BJ (cell line): ENCODE results near the gene HDDC3. TPM values are rescaled to one million over a fixed set of nuclear protein-coding genes. Genes with fewer than 3 reads are reported as not detected.
A peak's percentile ranks its signal among the peaks of the same experiment; 100 is the strongest.

ENCODE experiments used
- CTCF ChIA-PET: fragments of 350-600 bp; formaldehyde crosslinking; extraction: SDS; loops from one replicate; lab custom pipeline; 2021; ENCODE audit warnings: antibody characterized with exemption, inconsistent platforms; lab: Yijun Ruan, JAX
- POLR2A ChIA-PET: fragments of 300-600 bp; sonication (Branson Sonifier 250); formaldehyde crosslinking; extraction: SDS; loops from one replicate; lab custom pipeline; 2021; ENCODE audit warnings: antibody characterized with exemption; lab: Charles Lee
- DNase-seq: peaks from one replicate; pipeline ENCODE4 v3.0.0-alpha.2; 2011; ENCODE audit warnings: low read depth
- H3K27me3 ChIP-seq: 2 replicates; pipeline ENCODE4 v1.6.0; 2011; ENCODE audit warnings: low read length; ENCODE audit not compliant: control insufficient read depth, insufficient read depth
- H3K36me3 ChIP-seq: 2 replicates; pipeline ENCODE4 v1.5.1; 2011; ENCODE audit warnings: low read length; ENCODE audit not compliant: control insufficient read depth, insufficient read depth
- H3K4me3 ChIP-seq: 2 replicates; pipeline ENCODE4 v1.5.1; 2011; ENCODE audit warnings: low read depth, mild to moderate bottlenecking, control low read depth, low read length
- polyA plus RNA-seq: library from polyadenylated mRNA; depleted of rRNA; stranded (reverse); fragments of >200 nt; gene quantifications from 2 replicates; pipeline ENCODE4 v1.2.3, GENCODE V29; 2011
- TF ChIP-seq, protein P1 (sequence below): IDR thresholded peaks from 2 replicates; pipeline ENCODE4 v1.5.1; 2011; ENCODE audit warnings: low read depth, mild to moderate bottlenecking, control low read depth, inconsistent platforms, low read length, moderate library complexity; ENCODE audit not compliant: insufficient read depth

Gene HDDC3
- polyA plus RNA-seq, 1 experiment: 12.3 TPM

DNA sequence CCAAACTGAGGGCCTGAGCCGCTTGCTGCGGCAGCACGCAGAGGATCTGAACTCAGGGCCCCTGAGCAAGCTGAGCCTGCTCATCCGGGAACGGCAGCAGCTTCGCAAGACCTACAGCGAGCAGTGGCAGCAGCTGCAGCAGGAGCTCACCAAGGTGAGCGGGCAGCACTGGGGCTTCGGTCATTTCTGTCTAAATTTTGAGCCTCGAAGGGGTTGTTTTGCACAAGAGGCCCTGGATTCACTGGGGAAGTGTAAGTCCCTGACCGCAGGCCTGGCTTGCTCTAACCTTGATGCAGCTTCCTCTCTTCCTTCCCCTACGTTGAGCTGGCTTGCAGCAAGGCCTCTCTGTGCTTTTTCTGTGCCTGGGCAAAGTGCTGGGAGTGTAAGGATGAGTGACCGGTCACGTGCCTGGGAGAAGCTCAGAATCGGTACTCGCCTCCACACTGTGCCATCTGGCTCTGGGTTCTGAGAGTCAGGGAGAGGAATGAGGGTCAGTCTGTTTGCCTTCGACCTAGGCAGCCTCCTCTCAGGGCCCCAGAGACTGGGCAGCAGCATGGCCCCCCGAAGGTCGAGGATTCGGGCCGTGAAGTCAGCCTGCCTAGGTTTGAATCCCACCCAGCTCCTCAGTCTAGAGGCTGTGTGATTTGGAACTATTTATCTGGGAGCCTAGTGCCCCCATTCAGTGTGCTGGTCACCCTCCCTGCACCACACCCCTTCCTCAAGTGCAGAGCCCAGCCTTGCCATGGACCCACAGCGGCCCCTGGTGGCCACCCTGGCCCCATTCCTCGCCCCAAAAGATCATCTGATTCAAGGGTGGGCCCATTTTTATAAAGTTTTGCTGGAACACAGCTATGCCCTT is 46.7 kb downstream of the HDDC3 start:
- POLR2A ChIA-PET: interaction anchor here (0.6 kb wide), 1 partner anchor 174 kb away, joined by 7 read pairs; no protein-coding TSS in a partner anchor
- TF ChIP-seq, protein P1, sequence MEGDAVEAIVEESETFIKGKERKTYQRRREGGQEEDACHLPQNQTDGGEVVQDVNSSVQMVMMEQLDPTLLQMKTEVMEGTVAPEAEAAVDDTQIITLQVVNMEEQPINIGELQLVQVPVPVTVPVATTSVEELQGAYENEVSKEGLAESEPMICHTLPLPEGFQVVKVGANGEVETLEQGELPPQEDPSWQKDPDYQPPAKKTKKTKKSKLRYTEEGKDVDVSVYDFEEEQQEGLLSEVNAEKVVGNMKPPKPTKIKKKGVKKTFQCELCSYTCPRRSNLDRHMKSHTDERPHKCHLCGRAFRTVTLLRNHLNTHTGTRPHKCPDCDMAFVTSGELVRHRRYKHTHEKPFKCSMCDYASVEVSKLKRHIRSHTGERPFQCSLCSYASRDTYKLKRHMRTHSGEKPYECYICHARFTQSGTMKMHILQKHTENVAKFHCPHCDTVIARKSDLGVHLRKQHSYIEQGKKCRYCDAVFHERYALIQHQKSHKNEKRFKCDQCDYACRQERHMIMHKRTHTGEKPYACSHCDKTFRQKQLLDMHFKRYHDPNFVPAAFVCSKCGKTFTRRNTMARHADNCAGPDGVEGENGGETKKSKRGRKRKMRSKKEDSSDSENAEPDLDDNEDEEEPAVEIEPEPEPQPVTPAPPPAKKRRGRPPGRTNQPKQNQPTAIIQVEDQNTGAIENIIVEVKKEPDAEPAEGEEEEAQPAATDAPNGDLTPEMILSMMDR: peak; percentile 99
- Histone ChIP-seq H3K27me3 (no peaks in the 10 kb centered on the region), H3K36me3 (peaks cover 20% of the 10 kb centered on the region), H3K4me3 (no peak overlapping the region)
- DNase-seq: no peak
- CTCF ChIA-PET: interaction anchor here (0.6 to 4.2 kb wide), 55 partner anchors 10 to 1033 kb away, joined by 3 to 73 read pairs (median 4); partner anchors contain the start of genes BLM, HDDC3 and UNC45A

DNA sequence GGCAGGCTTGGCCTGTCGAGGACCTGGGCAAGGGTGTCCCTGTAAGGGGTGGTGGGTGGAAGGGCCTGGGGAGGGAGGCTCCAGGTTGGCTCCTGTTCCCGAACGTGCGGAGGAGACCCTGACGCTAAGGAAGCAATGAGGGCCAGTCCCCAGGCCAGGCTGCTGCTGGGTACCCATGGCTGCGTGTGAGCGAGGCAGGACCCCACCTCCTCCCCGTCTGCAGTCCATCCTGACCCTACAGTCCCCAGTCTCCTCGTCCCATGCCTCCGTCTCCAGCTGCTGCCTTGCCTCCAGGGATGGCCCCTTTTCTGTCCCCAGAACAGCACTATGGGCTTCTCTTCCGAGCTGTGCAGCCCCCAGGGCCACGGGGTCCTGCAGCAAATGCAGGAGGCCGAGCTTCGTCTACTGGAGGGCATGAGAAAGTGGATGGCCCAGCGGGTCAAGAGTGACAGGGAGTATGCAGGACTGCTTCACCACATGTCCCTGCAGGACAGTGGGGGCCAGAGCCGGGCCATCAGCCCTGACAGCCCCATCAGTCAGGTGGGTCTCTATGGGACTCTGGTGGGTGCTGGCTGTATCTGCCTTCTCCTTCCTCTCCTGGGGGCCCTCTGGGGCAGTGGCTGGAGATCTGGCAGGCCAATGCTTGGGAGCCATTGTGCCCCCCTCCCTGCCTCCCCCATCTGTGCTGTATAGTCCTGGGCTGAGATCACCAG is 47.5 kb downstream of the HDDC3 start:
- Histone ChIP-seq H3K36me3 (peaks cover 24% of the 10 kb centered on the region), H3K27me3 (no peaks in the 10 kb centered on the region), H3K4me3 (peak overlapping the region; percentile 58)
- CTCF ChIA-PET: interaction anchor here (0.7 to 4.2 kb wide), 29 partner anchors 11 to 591 kb away, joined by 3 to 73 read pairs (median 6); partner anchors contain the start of genes HDDC3 and UNC45A
- TF ChIP-seq, protein P1: no peak
- POLR2A ChIA-PET: interaction anchor here (0.6 kb wide), 1 partner anchor 173 kb away, joined by 7 read pairs; no protein-coding TSS in a partner anchor
- DNase-seq: no peak

DNA sequence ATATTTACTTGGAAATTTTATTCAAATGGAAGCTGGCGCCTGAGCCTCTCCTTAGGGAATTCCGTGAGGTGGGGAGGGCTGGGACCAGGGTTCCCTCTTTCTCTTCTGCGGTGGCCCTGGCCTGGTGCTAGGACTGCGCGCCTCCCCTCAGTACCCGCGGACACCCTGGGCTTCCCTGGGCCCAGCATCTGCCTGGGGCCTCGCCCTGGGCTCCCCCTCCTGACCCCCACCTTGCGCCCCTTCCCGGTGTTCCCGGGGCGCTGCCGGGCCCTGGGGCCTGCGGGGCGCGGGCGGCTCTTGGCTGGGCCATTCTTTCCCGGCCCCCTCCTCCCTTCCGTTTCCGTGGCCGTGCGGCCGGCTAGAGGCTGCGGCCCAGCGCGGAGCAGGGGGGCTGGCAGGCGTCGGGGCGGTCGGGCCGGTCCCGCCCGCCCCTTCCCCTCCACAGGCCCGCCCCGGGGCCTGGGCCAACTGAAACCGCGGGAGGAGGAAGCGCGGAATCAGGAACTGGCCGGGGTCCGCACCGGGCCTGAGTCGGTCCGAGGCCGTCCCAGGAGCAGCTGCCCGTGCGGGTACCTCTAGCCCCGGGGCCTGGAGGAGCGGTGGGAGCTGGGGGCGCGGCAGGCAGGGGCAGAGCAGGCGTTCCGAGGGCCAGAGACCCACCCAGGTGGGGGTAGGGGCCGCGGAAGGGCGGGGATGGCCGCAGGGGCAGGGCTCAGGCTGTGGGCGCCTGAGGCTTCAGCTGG is 48.2 kb downstream of the HDDC3 start, which contains the start of gene FES:
TSS of gene FES (plus strand) at position 529 of the 743 bp plus-strand sequence. CDS start 542 bp downstream, outside the sequence.
- H3K36me3 ChIP-seq: peaks cover 30% of the 10 kb centered on the region
- no peak for DNase-seq
- H3K27me3 ChIP-seq: no peaks in the 10 kb centered on the region
- H3K4me3 ChIP-seq: peak within 1 kb of the TSS; percentile 58
- ChIA-PET CTCF (interaction anchor here (1.0 to 4.2 kb wide), 10 partner anchors 14 to 590 kb away, joined by 3 to 73 read pairs (median 18); partner anchors contain the start of genes HDDC3 and UNC45A), POLR2A (interaction anchor here (0.5 kb wide), 1 partner anchor 379 kb away, joined by 11 read pairs; no protein-coding TSS in a partner anchor)
- TF ChIP-seq, protein P1: no peak

DNA sequence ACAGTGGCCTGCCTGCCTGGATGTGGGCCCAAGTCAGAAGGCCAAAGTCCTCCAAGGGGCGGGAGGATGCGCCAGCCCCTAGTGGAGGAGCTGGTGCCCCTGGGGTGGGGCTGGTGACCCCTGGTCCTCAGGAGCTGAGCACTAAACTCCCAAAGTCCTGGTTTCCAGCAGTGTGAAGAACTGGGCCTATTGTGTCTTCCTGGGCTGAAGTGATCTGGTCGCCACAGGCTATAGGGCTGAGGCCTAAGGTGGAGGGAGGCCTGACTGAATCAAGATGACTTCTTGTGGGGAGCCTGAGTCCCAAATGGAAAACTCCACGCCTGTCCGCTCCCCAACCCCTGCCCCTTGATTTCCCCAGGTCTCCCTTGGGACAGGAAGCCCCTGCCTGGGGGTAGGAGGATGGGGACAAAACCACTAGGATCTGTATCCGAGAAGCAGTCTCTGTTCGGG is 48.8 kb downstream of the HDDC3 start:
- DNase-seq: no peak
- TF ChIP-seq, protein P1: no peak
- POLR2A ChIA-PET: interaction anchor here (0.5 kb wide), 1 partner anchor 378 kb away, joined by 11 read pairs; no protein-coding TSS in a partner anchor
- CTCF ChIA-PET: interaction anchor here (2.2 to 4.2 kb wide), 4 partner anchors 15 to 563 kb away, joined by 6 to 73 read pairs (median 42); no protein-coding TSS in a partner anchor
- Histone ChIP-seq H3K36me3 (peaks cover 31% of the 10 kb centered on the region), H3K27me3 (no peaks in the 10 kb centered on the region), H3K4me3 (peak overlapping the region; percentile 58; the same call in 1 of the 2 replicates)
